Measurements from ENCODE around the gene SINHCAF.
"Not testable (repeated sequence)": the region's sequence is repeated elsewhere in the genome, so short reads cannot be mapped to it uniquely, and the experiment has no call there.

SINHCAF gene

GRCh38 chr12:31308116-31308515, 17.8 kb downstream of the SINHCAF start:
- DNase-seq (ENCODE audit: low read depth) = no peak

GRCh38 chr12:31306866-31307265, 19.1 kb downstream of the SINHCAF start:
- DNase-seq (ENCODE audit: low read depth) = no peak

GRCh38 chr12:31303466-31303865, 22.5 kb downstream of the SINHCAF start:
- DNase-seq (ENCODE audit: low read depth) = no peak

GRCh38 chr12:31301311-31301710, 24.6 kb downstream of the SINHCAF start:
- no peak for DNase-seq (ENCODE audit: low read depth)

- no peak for DNase-seq (ENCODE audit: low read depth)
Observed at GRCh38 chr12:31300783-31301182, 25.2 kb downstream of the SINHCAF start.

GRCh38 chr12:31300341-31300740, 25.6 kb downstream of the SINHCAF start:
- no peak for DNase-seq (ENCODE audit: low read depth)

GRCh38 chr12:31298922-31299321, 27.0 kb downstream of the SINHCAF start:
- DNase-seq (ENCODE audit: low read depth) = no peak

- no peak for DNase-seq (ENCODE audit: low read depth)
Observed at GRCh38 chr12:31298515-31298910, 27.4 kb downstream of the SINHCAF start.

- DNase-seq (ENCODE audit: low read depth) = no peak
Observed at GRCh38 chr12:31297572-31298514, 28.1 kb downstream of the SINHCAF start.

- DNase-seq (ENCODE audit: low read depth) = no peak
Observed at GRCh38 chr12:31289441-31289840, 36.5 kb downstream of the SINHCAF start.

GRCh38 chr12:31288381-31288780, 37.6 kb downstream of the SINHCAF start:
- no peak for DNase-seq (ENCODE audit: low read depth)

GRCh38 chr12:31280183-31280582, 45.8 kb downstream of the SINHCAF start:
- no peak for DNase-seq (ENCODE audit: low read depth)

GRCh38 chr12:31279390-31279924, 46.5 kb downstream of the SINHCAF start:
- DNase-seq (ENCODE audit: low read depth) = no peak

GRCh38 chr12:31278832-31279231, 47.1 kb downstream of the SINHCAF start:
- no peak for DNase-seq (ENCODE audit: low read depth)

GRCh38 chr12:31278424-31278823, 47.5 kb downstream of the SINHCAF start:
- DNase-seq (ENCODE audit: low read depth) = no peak

- DNase-seq (ENCODE audit: low read depth) = no peak
Observed at GRCh38 chr12:31277081-31277480, 48.9 kb downstream of the SINHCAF start.

- no peak for DNase-seq (ENCODE audit: low read depth)
Observed at GRCh38 chr12:31275491-31275890, 50.5 kb downstream of the SINHCAF start.

GRCh38 chr12:31274520-31275300, 51.2 kb downstream of the SINHCAF start:
- no peak for DNase-seq (ENCODE audit: low read depth)

- DNase-seq (ENCODE audit: low read depth) = not testable (repeated sequence)
Observed at GRCh38 chr12:31273794-31274193, 52.2 kb downstream of the SINHCAF start.

- DNase-seq (ENCODE audit: low read depth) = no peak
Observed at GRCh38 chr12:31272607-31273225, 53.2 kb downstream of the SINHCAF start.

- no peak for DNase-seq (ENCODE audit: low read depth)
Observed at GRCh38 chr12:31267966-31268365, 58.0 kb downstream of the SINHCAF start.

GRCh38 chr12:31265722-31266121, 60.2 kb downstream of the SINHCAF start:
- no peak for DNase-seq (ENCODE audit: low read depth)
